ENCODE data around the gene MSRB2.
"Not testable (repeated sequence)": the region's sequence is repeated elsewhere in the genome, so short reads cannot be mapped to it uniquely, and the experiment has no call there.

MSRB2 gene

DNA sequence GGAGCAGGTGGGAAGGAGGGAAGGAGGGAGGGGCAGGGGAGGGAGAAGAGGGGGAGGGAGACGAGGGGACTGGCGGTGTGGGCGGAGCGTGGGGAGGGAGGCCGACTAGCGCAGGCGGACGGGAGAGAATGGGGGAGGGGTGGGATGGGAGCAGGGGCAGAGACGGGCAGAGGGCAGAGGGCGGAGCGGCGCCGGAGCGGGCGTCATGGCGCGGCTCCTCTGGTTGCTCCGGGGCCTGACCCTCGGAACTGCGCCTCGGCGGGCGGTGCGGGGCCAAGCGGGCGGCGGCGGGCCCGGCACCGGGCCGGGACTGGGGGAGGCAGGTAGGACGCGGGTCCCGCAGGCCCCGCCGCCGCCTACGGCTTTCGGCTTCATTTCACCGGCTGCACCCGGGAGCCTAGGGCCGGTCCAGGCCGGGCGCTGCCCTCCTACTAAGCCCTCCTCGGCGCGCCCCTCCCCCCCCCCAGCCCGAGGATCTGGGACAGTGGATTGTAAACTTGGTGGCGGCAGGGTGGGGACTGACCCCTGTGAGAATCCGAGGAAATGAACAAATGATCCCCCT lies at the start of gene MSRB2:
MSRB2 (plus strand) TSS at position 176 of the 562 bp plus-strand sequence; CDS start at position 206, 30 bp downstream.
- DNase-seq (ENCODE audit: low read depth in 1 of 2, low spot score in 1 of 2): peak; percentile 38 to 46

DNA sequence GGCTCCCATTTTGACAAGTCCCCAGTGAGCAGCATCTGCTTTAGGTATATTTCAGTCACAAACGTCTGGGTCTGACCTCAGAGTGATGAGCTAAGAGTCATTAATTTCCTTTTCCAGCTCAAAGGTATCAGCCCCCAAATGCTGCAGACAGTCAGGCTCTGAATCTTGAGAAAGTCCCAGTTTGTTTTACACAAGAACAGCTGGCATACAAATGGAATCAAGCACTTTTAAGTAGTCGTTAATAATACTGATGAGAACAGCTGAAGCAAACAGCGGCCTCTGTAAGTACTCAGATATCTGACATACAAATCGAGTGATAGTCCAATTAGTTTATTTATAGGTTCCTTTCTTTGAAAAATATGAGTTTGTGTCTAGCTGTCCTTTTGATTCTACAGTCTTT lies 49.4 kb upstream of the MSRB2 start:
- no peak for DNase-seq (ENCODE audit: low read depth in 1 of 2, low spot score in 1 of 2)

DNA sequence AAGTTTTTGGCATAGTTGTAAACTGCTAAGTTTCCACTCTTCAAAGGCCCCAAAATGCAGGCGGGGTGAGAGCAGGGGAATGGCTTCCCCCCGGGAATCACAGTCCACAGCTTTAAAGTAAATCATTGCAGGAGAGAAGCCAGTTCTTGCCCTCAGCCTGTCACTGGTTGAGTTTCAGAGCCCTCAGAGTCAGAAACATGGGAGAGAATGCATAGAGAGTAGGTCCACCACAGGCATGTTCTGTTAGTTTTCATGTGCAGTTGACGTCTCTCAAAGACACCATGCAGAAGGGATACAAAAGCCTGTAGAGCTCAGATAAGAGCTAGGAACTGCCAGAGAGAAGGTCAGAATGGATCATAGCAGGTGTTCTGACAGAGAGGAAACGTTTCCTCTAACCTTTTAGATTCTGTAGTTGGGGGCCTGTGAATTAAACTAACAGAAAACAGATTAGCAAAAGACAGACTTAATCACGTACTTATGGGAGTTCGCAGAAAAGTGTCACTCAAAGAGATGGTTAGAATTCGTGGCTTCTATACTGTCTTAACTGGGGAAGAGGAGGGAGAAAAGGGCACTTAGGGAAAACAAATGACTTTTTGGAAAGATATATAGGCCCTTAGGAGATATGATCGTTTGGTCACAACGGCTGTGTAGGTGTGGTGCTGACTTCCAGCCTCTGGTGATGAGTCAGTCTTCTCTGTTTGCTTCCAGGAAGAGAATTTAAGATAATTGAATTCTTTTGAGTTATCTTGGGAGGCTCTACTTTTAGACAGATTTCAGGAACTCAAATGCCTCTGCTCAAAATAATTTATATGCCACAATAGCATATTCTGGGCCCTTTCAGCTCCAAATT lies 48.0 kb upstream of the MSRB2 start:
- DNase-seq (ENCODE audit: low read depth in 1 of 2, low spot score in 1 of 2): no peak

DNA sequence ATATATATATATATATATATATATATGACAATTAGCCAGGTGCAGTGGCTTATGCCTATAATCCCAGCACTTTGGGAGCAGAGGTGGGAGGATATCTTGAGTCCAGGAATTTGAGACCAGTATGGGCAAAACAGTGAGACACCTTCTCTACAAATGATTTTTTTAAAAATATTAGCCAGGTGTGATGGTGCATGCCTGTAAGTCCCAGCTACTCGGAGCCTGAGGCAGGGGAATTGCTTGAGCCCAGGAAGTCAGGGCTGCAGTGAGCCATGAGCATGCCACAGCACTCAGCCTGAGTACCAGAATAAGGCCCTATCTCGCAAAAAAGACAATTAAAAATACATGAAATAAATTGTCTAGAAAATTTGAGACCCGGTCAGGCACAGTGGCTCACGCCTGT lies 47.2 kb upstream of the MSRB2 start:
- no peak for DNase-seq (ENCODE audit: low read depth in 1 of 2, low spot score in 1 of 2)

DNA sequence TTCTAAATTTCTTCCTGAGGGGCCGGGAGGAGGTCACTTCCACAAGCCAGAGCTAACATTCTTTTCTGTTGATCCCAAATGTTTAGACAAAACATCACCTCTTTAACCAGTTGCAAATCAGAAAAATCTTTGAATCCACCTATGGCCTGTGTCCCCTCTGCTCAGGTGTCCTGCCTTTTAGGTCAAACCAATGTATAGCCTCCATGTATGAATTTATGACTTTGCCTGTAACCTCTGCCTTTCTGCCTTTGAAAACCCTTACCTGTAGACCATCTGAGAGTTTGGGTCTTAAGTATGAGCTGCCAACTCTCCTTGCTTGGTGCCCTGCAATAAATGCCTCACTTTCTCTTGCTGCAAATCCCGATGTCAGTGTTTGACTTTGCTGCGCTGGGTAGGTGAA lies 44.1 kb upstream of the MSRB2 start:
- no peak for DNase-seq (ENCODE audit: low read depth in 1 of 2, low spot score in 1 of 2)

DNA sequence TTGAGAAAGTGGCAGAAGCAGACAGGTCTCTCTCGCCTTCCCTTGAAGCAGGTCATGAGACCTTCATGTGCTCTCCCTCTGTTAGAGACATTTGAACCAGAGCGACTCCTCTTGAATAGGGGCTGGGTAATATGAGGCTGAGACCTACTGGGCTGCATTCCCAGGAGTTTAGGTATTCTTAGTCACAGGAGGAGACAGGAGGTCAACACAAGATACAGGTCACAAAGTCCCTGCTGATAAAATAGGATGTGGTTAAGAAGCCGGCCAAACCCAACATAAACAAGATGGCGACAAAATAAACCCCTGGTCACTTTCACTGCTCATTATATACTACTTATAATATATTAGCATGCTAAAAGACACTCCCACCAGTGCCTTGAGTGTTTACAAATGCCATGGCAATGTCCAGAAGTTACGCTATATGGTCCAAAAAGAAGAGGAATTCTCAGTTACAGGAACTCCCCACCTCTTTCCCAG lies 43.5 kb upstream of the MSRB2 start:
- no peak for DNase-seq (ENCODE audit: low read depth in 1 of 2, low spot score in 1 of 2)

DNA sequence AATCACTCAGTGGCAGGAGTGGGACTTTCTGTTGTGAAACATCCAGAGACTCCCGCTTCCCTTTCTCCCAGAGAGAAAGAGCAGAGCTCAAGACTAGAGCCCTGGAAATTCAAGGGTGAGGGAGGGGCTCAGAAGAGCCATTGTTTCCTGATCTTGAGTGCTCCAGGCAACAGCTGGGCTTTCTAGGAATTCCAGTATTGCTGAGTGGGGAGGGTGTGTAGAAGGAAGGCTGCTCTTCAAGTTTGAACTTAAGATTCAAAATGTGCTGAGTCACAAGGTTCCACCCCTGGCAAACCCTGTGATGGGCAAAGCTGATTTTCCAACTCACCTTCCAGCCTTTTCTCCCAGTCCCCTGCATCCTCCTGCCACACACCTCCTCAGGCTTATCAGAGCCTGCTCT lies 42.3 kb upstream of the MSRB2 start:
- DNase-seq (ENCODE audit: low read depth in 1 of 2, low spot score in 1 of 2): no peak

DNA sequence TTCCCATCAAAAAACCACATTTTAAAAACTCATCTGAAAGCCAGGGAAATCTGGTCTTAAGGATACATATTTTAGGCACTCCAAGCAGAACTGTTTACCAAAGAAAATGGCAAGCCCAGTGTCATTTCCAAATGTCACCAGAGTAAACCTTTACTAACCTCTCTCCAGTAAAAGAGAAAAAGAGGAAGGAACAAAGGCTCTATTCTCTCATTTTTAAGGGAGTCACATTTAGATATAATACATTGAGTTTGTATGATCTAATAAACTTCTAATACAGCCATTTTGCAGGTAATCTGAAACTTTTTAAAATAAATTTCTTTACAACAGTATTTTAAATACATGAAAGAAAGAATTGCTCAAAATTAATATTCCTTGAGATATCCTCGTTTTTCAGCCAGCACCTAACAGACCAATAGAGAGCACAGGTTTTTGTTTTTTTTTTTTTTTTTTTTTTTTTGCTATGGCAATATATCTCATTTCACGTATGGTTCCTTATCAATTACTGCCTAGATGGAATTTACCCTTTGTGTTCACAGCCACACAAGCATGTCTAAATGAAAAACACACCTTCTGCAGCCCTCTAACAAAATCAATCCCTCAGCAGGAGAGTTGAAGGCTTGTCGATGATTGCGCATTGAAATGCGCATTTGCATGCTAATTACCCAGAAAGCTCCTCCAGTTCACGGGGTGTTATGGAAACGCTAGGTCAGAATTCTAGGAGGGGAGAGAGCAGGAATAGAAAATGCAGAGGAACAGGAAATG lies 39.8 kb upstream of the MSRB2 start:
- DNase-seq (ENCODE audit: low read depth in 1 of 2, low spot score in 1 of 2): no peak

DNA sequence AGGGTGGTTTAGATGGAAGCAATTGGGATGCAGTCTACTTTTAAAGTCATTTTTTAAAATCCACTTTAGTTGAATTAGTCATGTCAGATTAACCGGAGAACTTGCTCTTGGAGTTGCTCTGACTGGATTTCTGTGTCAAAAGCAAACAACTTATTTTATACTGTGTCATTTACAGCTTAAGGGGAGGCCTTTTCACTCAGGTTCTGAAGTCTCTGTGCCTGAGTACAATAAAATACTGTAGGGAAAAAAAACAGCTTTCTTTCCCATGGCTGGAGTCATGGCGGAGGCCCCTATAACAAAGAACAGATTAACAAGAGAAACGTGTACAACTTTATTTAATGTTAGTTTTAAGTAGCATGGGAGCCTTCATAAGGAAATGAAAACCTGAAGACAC lies 39.2 kb upstream of the MSRB2 start:
- DNase-seq (ENCODE audit: low read depth in 1 of 2, low spot score in 1 of 2): no peak

DNA sequence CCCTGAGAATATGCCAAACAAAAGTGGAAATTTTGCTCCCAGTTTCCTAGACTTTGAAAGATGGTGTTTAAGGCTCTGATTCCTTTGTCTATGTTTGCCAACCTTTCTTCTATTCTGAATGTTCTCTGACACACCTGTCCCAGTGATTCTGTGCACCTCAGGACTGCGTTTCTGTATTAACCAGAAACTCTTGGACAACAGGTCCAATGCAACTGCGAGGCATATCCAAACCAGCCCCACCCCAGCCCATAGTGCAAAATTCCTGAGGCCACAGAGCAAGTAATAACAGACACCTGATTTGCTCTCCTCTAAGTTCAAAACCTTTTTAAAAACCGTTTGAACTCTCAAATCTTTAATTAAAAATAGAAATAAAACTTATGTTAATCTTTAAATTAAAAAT lies 37.0 kb upstream of the MSRB2 start:
- DNase-seq (ENCODE audit: low read depth in 1 of 2, low spot score in 1 of 2): no peak

DNA sequence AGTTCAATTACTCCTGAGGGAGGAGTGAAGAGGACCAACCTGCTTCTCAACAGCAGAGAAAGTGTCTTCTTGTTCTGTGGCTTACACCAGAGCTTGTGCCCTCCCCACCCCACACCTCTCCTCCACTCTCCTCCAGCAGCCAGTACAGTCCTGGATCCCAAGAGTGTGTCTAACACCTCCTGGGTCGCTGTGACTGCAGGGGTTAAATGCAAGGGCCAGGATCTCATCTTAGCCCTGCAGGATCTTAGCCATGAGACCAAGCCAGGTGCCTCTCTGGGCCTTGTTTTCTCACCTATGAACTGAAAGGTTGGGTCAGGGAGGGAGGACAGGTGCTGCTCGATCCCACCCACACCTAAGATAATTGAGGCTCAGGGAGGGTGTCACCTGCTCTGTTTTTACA lies 34.5 kb upstream of the MSRB2 start:
- DNase-seq (ENCODE audit: low read depth in 1 of 2, low spot score in 1 of 2): no peak

DNA sequence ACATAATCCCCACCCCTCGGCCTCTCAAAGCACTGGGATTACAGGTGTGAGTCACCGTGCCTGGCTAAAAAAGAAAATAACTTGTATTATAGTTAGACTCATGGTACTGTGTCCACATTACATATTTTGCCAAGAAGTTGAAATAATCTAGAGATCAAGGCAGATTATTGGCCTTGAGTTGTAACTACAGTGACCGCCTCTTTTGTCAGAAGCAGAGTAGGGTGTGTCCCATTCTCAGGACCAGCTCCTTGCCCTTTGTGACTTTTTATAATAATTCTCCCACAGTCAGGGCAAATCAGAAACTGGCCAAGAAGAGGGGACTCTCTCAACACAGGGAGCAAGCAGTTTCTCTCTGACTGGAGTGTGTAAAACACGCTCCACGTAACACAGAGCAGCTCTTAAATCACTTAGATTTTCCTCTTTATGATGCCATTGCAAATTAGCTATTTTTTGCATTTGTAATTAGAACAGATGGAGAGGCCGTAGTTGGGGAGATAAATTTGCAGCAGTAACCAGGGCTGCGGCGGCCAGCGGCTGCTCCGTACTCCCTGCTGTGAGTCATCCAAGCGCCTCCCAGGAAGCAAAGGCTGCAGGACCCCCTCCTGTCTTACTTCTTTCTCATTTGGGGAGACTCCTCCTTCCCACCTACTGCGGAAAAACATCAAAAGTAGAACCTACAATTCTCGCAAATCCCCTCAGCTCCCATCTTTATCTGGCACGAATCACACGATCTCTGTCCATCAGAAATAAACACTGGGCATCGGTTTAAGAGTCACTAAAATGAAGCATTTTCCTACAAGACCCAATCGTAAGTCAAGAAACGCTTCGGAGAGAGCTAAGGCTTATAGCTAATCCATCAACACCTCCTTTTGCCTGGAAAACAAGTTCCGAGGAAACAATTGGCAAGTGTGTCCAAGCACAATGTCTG lies 32.1 kb upstream of the MSRB2 start:
- DNase-seq (ENCODE audit: low read depth in 1 of 2, low spot score in 1 of 2): no peak

DNA sequence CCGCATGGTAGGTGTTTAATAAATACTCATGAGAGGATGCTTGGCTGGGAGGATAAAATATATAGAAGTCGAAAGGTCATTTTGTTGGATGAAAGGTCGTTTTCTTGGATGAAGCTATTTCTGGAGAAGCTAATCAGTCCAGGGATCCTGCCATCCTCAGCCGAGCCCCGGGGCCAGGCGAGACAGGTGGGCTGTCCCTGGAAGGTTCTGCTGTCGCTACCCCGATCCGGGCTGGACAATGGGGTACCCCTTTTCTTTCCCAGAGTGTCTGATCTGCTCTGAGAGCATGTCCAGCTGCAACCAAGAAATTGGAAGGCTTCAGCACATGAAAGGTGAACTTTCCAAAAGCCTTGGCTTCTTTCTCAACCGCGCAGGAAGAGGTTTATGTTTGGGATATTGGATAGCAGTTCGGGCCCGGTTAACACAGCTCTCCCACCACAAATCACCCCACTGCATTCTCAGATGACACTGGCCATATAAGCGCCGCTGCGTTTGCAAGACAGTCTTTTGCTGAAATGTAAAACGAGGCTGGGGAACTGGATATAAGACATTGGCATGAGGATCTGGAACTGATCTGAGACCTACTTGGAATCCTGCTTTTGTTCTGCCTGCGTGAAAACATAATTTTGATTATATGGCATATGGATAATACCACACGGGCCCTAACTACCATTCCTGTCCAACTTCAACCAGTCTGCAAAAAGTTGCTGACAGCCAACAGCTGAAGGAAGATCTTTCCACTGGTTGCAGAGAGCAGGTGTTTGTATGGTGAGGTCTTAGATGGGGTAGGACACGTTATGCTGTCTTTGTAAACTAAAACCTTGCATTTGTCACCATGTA lies 31.2 kb upstream of the MSRB2 start:
- no peak for DNase-seq (ENCODE audit: low read depth in 1 of 2, low spot score in 1 of 2)

DNA sequence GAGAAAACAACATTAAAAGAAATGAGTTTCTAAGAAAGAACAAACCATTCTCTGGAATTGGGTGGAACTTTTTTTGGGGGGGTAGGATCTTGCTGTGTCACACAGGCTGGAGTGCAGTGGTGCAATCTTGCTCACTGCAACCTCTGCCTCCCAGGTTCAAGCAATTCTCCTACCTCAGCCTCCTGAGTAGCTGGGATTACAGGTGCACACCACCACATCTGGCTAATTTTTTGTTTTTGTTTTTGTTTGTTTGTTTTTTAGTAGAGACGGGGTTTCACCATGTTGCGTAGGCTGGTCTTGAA lies 30.6 kb upstream of the MSRB2 start:
- DNase-seq (ENCODE audit: low read depth in 1 of 2, low spot score in 1 of 2): not testable (repeated sequence)

DNA sequence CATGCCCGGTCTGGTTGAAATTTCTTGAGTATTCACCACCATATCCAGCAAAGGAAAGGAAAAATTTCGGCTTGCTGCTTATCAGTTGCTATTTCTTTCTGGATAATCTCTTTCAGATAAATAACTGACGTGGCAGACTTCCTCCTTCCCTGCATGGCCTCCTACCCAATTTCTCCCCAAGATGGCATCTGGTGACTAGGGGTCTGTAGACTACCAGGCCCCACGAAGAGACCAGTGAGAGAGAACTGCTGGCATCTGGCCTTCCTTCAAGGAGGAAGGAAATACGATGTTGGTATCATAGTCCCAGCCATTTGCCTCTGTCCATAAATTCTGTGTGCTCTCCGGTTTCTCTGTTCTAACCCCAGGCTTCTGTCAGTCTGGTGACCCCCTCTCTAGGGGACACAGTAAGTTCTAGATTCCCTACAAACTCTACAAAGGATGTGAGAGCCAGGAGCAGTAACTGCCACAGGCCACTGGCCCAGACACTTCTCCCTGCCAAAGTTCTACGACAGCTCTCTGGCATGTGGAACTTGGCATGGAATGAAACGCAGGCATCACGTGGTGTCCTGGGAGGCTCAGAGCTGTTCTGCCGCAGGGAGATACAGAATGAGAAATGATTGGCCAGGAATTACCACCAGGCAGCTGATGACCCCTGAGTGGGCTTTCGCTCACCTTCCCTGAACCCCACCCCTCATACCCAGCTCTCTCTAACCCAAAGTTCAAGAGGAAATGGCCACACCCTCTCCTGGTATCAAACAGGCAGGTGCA lies 30.0 kb upstream of the MSRB2 start:
- DNase-seq (ENCODE audit: low read depth in 1 of 2, low spot score in 1 of 2): no peak

DNA sequence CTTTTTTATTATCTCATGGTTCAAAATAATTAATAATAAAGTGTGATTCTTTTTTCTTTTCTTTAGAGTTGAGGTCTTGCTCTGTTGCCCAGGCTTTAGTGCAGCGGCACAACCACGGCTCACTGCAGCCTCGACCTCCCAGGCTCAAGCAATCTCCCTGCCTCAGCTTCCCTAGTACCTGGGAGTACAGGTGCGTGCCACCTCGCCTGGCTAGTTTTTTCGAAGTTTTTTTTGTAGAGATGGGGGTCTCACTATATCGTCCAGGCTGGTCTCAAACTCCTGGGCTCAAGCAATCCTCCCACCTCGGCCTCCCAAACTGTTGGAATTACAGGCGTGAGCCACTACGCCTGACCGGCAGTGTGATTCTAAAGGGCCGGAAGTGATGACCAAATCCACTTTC lies 28.0 kb upstream of the MSRB2 start:
- DNase-seq (ENCODE audit: low read depth in 1 of 2, low spot score in 1 of 2): no peak

DNA sequence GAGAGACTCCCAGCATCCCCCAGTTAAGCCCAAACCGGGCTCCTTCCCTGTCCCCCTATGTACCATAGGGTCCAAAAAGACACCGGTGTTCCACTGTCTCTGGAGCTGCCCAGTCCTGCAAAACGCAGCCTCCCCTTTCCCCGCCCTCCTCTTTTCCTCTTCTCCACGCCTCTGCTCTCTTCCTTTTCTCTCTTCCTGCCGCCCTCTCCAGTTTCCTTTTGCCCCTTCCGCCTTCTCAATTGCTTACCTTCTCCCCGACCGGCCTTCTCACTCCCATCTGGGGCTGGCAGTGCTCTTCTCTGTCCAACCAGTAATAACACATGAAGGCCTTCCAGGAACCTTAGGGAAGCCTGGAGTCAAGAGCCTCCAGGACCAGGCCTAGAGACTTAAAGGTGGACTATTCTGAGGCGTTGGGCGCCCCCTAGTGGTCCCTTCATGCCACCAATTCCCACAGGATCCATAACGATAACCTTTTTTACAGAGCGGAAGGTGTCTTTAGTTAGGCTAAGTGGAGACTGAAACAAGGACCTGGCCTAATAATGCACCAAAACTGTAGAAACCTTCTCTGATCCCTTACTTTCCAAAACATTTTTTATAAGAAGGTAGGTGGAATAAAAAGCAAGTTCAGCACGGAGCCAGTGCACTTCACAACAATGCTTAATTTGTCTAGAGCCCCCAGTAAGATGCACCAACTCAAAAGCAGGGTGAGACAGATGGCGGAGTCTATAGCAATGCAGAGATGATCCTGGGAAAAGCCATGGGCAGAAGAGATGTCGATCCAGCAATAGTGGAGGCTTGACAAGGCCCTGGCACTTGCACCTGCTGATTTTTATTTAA lies 27.2 kb upstream of the MSRB2 start:
- DNase-seq (ENCODE audit: low read depth in 1 of 2, low spot score in 1 of 2): peak; percentile 29 to 54

DNA sequence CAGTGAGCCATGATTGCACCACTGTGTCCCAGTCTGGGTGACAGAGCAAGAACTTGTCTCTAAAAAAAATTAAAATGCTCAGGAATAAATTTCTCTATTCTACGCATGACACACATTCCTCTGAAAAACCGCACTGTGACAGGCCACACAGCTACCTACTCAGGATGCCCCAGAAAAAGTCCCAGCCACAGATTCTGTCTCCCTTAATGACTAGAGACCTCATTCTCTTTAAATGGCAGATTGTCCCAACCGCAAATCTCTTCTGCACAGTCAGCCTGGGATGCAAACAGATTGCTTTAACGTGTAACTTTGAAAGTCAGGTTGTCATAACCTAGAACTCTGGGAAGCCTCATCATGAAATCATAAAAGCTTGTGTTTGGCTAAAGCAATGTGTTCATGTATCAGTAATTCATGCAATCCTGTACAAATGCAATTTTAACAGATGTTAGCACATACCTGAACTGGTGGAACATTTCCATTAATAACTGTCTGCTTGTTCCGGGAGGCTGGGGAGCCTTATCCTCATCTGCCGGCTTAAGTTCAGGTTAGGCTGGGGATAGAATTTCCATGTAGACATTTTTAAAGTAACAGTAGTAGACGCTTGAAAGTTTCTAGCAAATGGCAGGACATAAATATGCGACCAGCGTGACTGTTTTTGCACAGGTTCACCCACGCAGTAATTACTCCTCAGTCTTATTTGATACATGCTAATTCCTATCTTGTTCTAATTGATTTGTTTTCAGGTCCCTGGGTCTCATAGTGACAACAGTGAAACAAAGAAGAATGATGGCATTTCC lies 26.2 kb upstream of the MSRB2 start:
- no peak for DNase-seq (ENCODE audit: low read depth in 1 of 2, low spot score in 1 of 2)

Data from stimulated activated CD4-positive, alpha-beta T cell treated with anti-CD3 and anti-CD28 coated beads, Interleukin-15, amount 100 ng/mL, for 1 hour (primary cell).